Kidney (tissue), 14 donors: ENCODE measurements around the gene GATA2. TPM values are rescaled to one million over a fixed set of nuclear protein-coding genes. Genes with fewer than 3 reads are reported as not detected.

Experiments used
- DNase-seq, 5 donors: peaks; one replicate each; pipeline ENCODE4 v3.0.0-alpha.2; 2013 to 2020
- FAIRE-seq: peaks from 2 replicates; lab custom pipeline; 2012; peaks lifted over from hg19 to GRCh38; lab: Jason Lieb, UNC
- H3K27ac ChIP-seq, 2 donors: one replicate each; pipeline ENCODE4 v1.7.0; 2013; ENCODE audit warnings: low read depth in 2 of 2, low read length in 2 of 2, inconsistent platforms in 1 of 2
- H3K27me3 ChIP-seq: one replicate; pipeline ENCODE4 v1.7.1; 2013; ENCODE audit warnings: low read length, inconsistent platforms; ENCODE audit not compliant: control insufficient read depth, insufficient read depth
- H3K36me3 ChIP-seq, 3 donors: one replicate each; pipeline versions ENCODE4 v1.7.0 to v1.7.1; 2013; ENCODE audit warnings: low read length in 3 of 3, control low read depth in 1 of 3, inconsistent platforms in 1 of 3; ENCODE audit not compliant: insufficient read depth in 3 of 3, control insufficient read depth in 2 of 3
- H3K4me1 ChIP-seq, 3 donors: one replicate each; pipeline versions ENCODE4 v1.7.0 to v1.7.1; 2013; ENCODE audit warnings: low read length in 3 of 3, inconsistent platforms in 1 of 3, low read depth in 1 of 3; ENCODE audit not compliant: control insufficient read depth in 2 of 3, insufficient read depth in 2 of 3
- H3K4me3 ChIP-seq, 3 donors: one replicate each; pipeline versions ENCODE4 v1.7.0 to v1.8.1; 2013; ENCODE audit warnings: low read length in 3 of 3, control low read depth in 1 of 3, inconsistent platforms in 1 of 3
- H3K9ac ChIP-seq, 3 donors: one replicate each; pipeline versions ENCODE4 v1.7.0 to v1.7.1; 2013; ENCODE audit warnings: low read length in 3 of 3, control low read depth in 1 of 3, inconsistent platforms in 1 of 3
- H3K9me3 ChIP-seq, 3 donors: one replicate each; pipeline versions ENCODE4 v1.7.0 to v1.7.1; 2013; ENCODE audit warnings: low read length in 3 of 3, control low read depth in 1 of 3, inconsistent platforms in 1 of 3; ENCODE audit not compliant: control insufficient read depth in 2 of 3, insufficient read depth in 1 of 3
- CTCF ChIP-seq: IDR thresholded peaks from 3 replicates; pipeline ENCODE4 v1.5.1; 2012; ENCODE audit warnings: mild to moderate bottlenecking, moderate library complexity, borderline replicate concordance; ENCODE audit not compliant: insufficient read depth; ENCODE audit errors: extremely low read depth
- intact Hi-C: fragments of 100-400 bp; cut with DNase I; formaldehyde crosslinking; loops from one replicate; pipeline ENCODE4 v1.11.1; 2022
- polyA plus RNA-seq: library from polyadenylated mRNA; stranded (reverse); fragments of 350-450 nt; fragmentation: Illumina TruSeq; extraction: RNeasy Lipid Tissue Mini Kit (QIAGEN cat#74804); gene quantifications from one replicate; pipeline ENCODE4 v1.2.3, GENCODE V29; 2014; ENCODE audit warnings: low read depth, low replicate concordance; ENCODE audit not compliant: insufficient read depth
- total RNA-seq: library from RNA; stranded (reverse); fragmentation: NEBNext Ultra II Directional; extraction: Animal tissue kit (Norgen Biotek cat#: 25700); gene quantifications from one replicate; pipeline ENCODE4 v1.2.1, GENCODE V29; 2021
- donor health status: control.
- donor health status: control.
- donor health status: control.
- donor health status: control.
- donor health status: control.
- donor health status: DM: yes; HTN: yes; CAD: no.
- donor health status: Normal renal cell carcinoma (clear cell type).

Gene GATA2
- total and polyA plus RNA-seq, 2 donors from 2014 or later, result 22.9 to 31.4 TPM

- no peaks in the 10 kb centered on the region for H3K4me1 ChIP-seq
- FAIRE-seq (no peak), DNase-seq (no peak)
- peaks cover 0 to 5% (median 0%) of the 10 kb centered on the region in 3 donors for H3K9me3 ChIP-seq
- TF ChIP-seq CTCF, result no peak
- H3K27me3 ChIP-seq, result no peaks in the 10 kb centered on the region
- H3K27ac ChIP-seq, result no peak overlapping the region
- intact Hi-C loops, result no loop called here
- no peak overlapping the region for H3K4me3 ChIP-seq
- no peak overlapping the region for H3K9ac ChIP-seq
- no peaks in the 10 kb centered on the region for H3K36me3 ChIP-seq
Observed at GRCh38 chr3:128517648-128518047, 24.6 kb upstream of the GATA2 start.

GRCh38 chr3:128515967-128516366, 23.0 kb upstream of the GATA2 start:
- no peaks in the 10 kb centered on the region for H3K27me3 ChIP-seq
- no peaks in the 10 kb centered on the region for H3K36me3 ChIP-seq
- DNase-seq (no peak), FAIRE-seq (no peak)
- peaks cover 0 to 5% (median 0%) of the 10 kb centered on the region in 3 donors for H3K9me3 ChIP-seq
- no peak overlapping the region for H3K9ac ChIP-seq
- TF ChIP-seq CTCF, result no peak
- intact Hi-C loops, result no loop called here
- H3K4me1 ChIP-seq, result no peaks in the 10 kb centered on the region
- H3K27ac ChIP-seq, result no peak overlapping the region
- no peak overlapping the region for H3K4me3 ChIP-seq

GRCh38 chr3:128508852-128509251, 15.9 kb upstream of the GATA2 start:
- H3K4me1 ChIP-seq, result no peaks in the 10 kb centered on the region
- H3K27me3 ChIP-seq, result no peaks in the 10 kb centered on the region
- DNase-seq (no peak), FAIRE-seq (no peak)
- no peaks in the 10 kb centered on the region for H3K36me3 ChIP-seq
- no peaks in the 10 kb centered on the region for H3K9me3 ChIP-seq
- no peak overlapping the region for H3K4me3 ChIP-seq
- intact Hi-C loops, result no loop called here
- no peak for TF ChIP-seq CTCF
- H3K9ac ChIP-seq, result no peak overlapping the region
- no peak overlapping the region for H3K27ac ChIP-seq

DNA sequence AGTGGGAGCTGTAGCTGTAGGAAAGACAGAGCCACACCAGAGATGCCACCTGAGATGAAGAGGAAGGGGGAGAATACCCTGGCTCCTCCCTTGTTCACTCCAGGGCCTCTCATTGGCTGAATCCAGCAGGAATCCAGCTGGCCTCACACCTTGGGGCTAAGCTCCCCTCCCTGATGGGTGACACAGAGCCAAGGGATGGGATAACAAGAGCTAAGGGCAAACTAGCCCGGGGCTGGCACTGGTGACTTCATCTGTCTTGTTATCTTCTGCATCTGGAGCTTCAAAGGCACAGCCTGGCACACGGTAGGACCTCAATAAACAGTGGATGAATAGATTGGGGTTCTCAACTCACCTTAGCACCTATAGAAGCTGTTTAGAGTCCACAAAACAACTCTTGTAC, 13.8 kb upstream of the GATA2 start:
- Histone ChIP-seq H3K27me3 (no peaks in the 10 kb centered on the region), H3K9ac (no peak overlapping the region), H3K4me3 (no peak overlapping the region), H3K36me3 (no peaks in the 10 kb centered on the region), H3K4me1 (no peaks in the 10 kb centered on the region), H3K9me3 (no peaks in the 10 kb centered on the region), H3K27ac (no peak overlapping the region)
- TF ChIP-seq CTCF, result no peak
- DNase-seq (no peak), FAIRE-seq (no peak)
- intact Hi-C loops, result no loop called here
